HUDEP-2 (cell line): ENCODE data around the gene CLPX.
"Not testable (repeated sequence)": the region's sequence is repeated elsewhere in the genome, so short reads cannot be mapped to it uniquely, and the experiment has no call there.

ENCODE experiments used
- DNase-seq, 76 experiments: peaks; one replicate each; lab custom pipeline; 2025; ENCODE audit not compliant: unreplicated experiment in 76 of 76; lab: John Stamatoyannopoulos, UW

CLPX gene

DNA sequence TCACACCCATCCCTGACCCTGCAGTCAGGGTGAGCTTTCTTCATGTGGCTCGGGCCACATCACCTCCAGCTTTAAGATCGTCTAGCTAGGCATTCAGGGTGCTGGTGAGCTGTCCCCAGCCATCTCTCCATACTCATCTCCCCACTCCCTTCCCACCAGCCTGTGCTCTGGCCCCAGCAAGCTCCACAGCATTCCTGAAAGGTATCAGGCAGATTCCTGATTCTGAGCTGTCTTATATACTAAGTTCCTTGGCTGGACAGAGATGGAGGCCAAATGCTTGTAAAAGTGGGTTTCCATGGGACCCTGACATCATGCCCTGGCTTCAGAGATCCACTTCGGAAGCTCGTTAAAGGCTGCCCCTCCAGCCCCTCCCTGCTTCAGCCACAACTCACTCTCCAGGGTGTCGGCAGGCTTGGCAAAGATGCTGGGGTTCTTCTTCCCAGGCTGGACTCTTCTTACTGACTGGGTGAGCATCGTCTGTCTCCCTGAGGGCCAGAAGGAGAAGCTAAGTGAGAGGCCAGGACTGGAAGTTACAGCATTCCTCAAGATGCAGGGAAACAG lies 22.2 kb upstream of the CLPX start:
- DNase-seq, result no peak

DNA sequence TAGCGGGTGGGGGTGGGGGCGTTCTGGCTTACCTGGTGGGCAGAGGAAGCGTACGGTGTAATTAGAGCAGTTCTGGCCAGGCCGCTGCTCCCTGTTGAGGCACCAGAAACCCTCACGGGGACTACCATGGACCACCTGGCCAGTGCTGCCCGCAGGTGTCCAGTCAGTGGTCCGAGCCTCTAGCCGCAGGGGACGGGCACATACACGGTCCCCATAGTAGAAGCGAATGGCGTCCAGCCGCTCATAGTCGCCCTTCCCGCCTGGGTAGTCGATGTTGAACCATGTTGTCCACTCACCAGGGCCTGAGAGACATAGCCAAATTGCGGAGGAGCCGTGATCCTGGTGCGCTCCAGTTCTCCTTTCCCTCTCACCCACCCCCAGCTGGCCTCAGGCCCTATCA lies 21.6 kb upstream of the CLPX start:
- DNase-seq, result no peak

DNA sequence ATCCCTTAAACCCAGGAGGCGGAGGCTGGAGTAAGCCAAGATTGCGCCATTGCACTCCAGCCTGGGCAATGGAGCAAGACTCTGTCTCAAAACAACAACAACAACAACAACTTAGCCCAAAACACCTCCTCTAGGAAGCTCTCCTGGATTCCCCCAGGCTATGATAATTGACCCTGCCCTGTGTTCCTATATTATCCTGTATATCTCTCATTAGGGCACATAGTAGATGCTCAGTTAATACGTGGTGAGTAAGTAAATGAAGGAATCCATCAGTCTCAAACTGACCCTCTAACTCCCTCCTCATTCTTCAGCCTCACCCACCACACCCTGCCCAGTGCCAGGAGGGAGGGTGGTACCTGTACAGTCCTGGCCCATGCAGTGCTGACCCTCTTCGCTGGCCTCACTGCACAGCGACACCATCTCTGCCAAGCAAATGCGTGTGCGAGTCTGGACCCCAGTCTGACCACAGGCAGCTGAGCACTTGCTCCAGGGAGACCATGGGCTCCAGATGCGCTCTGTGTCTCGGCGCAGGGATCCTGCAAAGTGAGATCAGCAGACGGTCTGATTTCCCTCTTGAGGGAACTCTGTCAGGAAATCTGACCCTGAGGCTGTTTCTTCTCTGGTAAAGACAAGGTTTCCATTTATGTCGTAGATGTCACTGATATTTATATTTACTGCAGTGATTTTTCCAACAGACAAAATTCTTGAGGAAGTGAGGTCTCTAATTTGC lies 20.0 kb upstream of the CLPX start:
- DNase-seq, result no peak

DNA sequence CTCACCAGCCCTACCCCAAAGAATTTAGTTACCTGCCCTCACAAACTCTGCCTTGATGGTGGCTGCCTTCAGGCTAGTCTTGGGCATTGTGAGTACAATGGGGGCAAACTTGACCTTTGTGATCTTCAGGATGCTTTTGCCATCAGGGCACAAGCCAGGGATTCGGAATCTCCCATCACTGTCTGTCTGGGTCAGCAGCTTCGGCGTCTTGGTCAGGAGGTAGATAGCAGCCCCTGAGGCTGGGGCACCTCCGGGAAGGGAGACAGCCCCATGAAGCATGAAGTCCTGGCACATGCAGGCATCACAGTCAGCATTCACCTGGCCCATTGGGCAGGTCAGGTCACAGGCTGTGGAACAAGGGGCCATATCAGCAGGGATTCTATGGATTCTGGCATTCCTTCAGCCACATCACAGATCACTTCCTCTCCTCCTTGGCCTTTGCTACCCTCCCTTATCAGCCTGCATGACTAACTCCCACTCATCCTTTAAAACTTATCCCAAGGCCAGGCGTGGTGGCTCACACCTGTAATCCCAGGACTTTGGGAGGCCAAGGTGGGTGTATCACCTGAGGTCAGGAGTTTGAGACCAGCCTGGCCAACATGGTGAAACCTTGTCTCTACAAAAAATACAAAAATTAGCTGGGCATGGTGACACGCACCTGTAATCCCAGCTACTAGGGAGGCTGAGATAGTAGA lies 19.2 kb upstream of the CLPX start:
- no peak for DNase-seq

DNA sequence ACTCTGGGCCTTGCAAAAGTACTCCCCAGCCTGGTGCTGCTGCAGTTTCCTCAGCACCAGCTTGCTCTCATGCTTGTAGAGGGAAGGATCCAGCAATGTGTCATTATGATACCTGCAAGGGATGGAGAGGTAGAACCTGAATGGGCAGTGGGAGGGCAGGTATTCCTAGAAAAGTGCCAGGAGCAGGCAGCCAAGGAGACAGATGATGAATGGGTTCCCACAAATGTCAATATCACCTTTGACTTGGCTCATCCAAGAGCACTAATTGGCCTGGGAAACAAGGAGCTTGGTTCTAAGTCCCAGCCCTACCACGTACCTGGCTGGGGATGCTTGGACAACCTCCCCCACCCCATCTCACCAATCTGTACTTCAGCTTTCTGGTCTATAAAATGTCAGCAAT lies 16.8 kb upstream of the CLPX start:
- no peak for DNase-seq

DNA sequence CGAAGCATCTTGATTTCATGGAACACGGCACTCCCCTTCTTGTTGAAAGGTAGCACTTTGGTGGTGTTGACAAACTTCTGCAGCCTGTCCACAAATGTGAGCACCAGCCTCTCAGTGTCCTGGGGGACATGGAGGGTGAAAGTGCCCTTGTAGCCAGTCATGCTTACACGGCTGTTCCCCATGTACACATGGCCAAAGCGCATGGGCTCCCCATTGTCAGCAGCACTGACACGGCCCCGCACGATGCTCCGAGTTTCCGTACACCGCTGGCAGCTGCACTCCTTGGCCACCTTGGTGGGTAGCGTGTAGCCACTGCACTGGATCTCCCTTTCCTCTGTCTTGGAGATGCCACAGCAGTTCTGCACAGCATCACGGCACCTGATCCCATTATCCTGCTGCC lies 13.4 kb upstream of the CLPX start:
- DNase-seq, result no peak

DNA sequence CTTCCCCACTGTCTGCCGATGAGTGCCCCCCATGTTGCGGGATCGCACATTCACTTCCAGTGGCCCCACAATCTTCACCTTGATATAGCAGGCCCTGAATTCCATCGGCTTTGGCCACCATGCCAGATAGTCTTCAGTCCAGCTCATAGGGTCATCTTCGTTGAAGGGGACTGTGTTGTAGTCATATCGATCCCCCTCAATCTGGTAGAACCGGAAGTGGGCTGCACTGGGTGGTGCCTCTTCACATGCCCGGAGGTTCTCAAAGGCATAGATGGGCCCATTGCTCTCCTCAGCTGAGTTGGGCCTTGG lies 12.1 kb upstream of the CLPX start:
- no peak for DNase-seq

DNA sequence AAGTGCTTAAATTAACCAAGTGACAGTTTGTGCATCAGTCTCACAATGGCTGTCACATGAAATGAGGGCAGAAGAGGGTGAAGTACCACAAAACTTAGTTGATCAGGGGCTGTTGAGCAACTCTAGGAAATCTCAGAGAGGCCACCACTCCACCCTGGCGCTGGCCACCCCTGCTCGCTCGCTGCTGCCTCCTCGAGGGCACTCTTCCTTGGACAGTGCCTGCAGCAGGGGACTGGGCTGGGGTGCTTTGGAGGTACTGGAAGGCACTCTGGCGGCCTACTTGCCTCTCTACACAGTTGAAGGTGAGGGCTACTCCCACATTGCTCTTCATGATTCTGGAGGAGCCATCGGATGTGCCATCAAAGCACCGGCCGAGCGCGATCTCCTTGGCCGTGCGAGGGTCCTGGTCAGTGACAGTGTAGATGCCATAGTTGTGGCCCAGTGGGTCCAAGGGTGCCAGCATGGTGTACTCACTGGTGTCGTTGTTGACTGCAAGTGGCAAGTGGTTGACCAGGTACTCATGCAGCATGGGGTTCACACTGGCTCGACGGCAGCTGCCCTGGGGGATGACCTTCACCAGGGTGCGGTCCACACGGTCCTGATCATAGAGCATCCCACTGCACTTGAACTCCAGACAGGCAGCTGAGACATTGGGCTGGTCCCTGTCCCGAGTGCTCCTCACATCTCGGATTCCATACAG lies 11.6 kb upstream of the CLPX start:
- no peak for DNase-seq

DNA sequence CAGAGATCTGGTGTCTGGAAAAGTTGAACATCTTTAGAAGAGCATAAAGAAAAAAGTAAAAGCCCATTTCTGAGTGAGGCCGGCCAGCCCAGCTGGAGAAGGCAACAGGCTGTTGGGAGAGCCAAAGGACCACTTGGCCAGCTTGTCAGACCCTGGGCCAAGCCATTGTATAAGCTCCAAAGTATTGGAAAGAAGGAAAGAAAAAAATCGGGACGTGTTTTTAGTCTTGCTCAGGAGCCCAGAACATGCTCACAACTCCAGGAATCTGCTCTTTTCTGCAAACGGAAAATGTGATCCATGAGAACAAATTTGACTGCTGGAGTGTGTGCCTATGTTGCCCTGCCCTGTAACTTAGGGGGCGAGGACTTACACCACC lies 10.4 kb upstream of the CLPX start:
- DNase-seq, result no peak

DNA sequence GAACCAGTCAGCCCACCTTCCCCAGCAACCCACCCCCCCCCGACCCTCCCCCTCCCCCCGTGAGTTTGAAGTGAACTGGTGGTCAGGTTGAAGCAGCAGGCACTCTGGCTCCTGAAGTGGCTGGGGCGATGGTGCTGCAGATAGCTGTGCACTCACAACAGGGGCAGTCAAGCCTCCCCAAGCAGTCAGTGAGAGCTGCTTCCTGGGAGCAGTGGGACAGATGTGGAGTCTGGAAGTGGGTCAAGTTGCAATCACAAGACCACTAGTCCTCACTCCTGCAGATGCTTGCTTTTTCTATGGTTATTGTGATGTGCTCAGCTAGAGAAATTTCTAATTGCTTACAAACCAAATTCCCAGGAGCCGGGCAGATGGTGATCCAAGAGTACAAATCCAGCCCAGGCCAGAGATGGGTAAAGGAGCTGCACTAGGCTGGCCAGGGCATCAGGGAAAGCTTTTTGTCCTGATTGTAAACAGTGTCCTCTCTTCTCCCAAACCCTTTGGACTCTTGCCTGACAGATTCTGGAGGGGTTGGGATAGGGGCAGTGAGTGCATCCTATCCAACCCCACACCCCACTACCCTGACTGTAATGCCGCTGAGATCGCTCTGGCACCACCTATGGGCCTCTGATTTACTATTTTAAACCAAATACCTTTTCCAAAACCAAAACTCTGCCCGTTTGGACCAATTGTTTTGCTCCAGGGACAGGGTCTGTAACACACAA lies 9.8 kb upstream of the CLPX start:
- DNase-seq, result no peak

DNA sequence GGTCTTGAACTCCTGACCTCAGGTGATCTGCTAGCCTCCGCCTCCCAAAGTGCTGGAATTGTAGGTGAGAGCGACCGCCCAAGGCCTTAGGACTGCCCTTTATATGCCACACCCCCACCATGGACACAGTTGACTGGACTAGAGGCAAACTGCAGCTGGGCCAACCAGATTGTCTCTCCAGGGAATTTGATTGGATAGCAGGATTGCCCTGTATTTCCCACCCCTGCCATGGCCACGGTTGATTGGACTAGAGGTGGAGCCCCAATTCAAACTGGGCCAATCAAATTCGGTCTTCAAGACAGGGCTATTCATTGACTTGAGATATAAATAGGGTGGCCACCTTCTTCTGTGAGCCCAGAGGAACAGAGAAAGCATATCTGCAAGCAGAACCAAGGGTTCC lies 6.9 kb upstream of the CLPX start:
- DNase-seq, result no peak

DNA sequence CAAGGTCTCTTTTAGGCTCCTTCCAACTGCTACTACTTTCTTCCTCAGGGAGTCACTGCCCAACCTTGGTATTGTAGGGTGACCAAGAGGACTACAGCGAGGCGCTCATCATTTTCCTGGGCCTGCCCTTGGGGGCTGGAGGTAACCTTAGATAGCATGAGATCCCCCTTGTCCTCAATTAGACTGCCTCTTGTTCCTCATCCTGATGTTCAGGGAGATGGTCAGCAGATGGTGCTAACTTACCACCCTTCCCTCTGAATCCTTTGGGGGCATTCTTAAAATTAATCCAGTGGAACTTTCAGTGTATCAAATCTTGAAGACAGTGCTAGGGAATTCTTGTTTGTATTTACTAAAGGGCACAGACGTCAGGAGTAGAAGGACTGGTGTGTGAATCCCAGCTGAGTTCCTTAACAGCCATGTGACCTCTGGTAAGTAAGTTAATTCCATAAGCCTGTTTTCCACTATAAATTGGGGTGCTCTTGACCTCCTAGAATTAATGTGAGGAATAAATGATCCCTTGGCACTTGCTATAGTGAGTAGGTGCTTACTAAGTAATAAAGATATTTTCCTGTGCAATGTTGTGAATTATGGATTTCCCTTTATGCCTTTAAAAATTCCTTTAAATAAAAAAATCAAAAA lies 4.1 kb upstream of the CLPX start:
- peak in 22 of 76 experiments; percentile 4 to 45 (median 24) for DNase-seq

DNA sequence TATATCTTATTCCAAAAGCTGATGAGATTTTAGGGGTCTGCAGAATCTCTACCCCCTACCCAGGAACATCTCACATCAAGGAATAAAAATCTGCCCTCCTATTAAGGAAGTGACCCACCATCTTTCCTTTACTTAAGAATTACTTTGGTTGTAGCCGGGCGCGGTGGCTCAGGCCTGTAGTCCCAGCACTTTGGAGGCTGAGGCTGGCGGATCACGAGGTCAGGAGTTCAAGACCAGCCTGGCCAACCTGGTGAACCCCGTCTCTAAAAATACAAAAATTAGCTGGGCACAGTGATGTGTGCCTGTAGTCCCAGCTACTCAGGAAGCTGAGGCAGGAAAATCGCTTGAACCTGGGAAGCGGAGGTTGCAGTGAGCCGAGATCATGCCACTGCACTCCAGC lies 3.3 kb upstream of the CLPX start:
- DNase-seq, result not testable (repeated sequence)

DNA sequence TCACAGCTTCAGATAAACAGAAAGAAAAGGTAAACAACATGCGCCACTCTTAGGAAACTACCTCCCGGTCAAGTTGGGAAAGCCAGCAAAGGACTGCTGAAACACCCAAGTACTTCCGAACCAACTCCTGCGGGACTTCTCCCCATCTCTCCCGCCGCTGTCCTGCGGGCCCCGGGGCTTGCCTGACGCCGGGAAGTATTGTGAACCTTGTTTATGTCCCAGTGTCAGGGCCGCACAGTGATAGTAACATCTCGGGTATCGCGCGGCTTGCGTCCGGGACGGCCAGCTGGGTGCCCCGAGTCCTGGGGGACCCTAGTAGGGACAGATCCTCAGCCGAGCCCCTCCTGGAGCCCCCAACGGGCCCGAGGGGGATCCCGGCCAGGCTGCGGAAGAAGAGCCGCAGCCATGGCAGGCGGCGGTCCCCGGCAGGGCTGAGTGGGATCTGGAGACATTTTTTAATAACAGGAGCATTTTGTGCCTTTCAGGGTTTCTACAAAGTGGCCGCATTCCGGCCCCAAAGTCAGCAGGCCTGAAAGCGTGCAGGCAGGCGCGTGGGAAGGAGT lies 756 bp downstream of the CLPX start:
- DNase-seq, result peak in 43 of 76 experiments; percentile 3 to 59 (median 23)

DNA sequence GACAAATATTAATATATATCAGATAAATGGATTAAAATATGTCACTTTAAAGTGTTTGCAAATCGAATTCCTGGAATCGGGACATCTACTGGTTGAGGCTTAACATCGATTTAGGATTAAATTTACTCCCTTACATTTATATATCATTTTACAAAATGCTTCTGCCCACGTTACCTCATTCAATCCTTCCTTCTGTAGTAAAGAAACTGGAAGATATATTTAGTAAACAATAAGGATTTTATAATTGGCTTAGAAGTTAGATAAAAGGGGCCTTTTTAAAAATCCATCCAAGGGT lies 1.3 kb downstream of the CLPX start:
- DNase-seq, result no peak

DNA sequence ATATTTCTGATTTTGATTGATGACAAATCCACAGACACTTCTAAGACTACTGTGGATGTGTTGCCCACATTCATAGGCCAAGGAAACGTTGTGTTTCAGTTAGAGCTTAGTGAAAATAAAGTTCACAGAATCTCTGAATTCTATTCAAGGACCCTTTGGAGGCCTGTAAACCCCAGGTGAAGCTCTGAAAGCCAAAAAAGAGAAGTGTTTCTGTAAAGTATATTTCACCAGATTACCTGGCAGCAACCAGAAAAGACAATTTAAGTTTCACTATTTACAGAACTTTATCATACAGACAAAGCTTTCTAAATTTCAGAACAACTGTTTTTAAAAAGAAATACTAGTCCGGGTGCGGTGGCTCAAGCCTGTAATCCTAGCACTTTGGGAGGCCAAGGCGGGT lies 2.6 kb downstream of the CLPX start:
- DNase-seq, result no peak

DNA sequence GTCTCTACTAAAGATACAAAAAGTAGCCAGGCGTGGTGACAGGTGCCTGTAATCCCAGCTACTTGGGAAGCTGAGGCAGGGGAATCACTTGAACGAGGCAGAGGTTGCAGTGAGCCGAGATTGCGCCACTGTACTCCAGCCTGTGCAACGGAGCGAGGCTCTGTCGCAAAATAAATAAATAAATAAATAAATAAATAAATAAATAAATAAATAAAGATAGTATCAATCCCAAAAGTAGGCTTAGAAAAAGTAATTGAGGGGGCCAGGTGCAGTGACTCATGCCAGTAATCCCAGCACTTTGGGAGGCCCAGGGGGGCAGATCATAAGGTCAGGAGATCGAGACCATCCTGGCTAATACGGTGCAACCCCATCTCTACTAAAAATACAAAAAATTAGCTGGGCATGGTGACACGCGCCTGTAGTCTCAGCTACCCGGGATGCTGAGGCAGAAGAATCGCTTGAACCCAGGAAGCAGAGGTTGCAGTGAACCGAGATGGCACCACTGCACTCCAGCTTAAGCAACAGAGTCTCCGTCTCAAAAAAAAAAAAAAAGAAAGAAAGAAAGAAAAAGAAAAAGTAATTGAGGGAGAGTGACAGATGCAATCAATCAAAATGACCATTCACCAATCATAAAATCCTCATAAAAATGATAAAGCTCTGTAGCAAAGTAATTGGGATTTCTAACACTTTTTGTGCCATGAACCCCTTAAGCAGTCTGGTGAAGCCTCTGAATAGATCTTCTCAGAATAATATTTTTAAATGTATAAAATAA lies 3.4 kb downstream of the CLPX start:
- DNase-seq, result not testable (repeated sequence)

DNA sequence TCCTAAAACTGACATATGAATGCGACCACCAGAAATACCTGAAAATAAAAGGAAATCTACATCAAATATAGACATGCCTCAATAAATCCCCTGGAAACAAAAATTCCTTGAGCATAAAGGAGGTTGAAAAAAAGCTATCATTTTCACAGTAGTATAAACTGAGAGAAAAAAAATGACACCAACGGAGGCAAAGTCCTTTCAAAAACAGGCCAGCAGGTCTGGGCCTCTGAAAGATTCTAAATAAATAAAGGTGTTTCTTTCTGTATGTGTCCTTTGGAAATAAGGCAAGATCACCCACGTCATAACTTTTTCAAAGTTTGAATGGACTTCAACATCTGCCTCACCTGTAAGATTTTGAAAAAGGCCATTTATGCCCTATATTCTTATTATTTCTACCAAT lies 5.0 kb downstream of the CLPX start:
- no peak for DNase-seq

DNA sequence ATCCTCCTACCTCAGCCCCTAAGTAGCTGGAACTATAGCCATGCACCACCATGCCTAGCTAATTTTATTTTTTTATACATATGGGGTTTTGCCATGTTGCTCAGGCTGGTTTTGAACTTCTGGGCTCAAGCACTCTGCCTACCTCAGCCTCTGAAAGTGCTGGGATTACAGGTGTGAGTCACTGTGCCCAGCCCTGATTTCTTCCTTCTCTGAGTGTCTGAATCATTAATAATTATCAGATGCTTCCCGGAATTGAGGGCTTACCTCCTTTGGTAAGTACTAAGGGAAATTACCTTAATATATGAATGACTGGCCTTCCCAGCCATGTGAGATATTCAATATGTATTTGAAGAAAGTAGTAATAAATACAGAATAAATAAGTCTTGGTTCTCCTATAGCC lies 7.2 kb downstream of the CLPX start:
- no peak for DNase-seq

DNA sequence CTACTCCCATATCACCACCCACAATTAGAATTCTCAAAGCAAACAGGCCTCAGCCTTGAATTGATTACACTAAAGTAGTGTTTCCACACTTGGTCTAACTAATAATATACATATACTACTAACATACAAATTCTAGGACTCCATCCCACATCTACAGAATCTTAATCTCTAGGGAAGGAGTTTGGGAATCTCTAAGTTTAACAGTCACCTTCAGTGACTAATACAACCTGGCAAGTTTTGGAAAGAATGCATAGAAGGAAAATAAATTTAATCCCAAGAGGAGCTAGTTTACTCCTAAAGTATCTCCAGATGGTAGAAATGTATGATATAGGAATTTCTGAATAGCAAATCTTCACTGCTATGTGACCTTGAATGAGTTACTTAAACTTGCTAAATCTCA lies 9.1 kb downstream of the CLPX start:
- DNase-seq, result no peak
